AG08395 (cell line): ENCODE results near the gene NPY1R.

Experiments
- DNase-seq: peaks from one replicate; pipeline ENCODE4 v3.0.0; 2012; ENCODE audit warnings: mixed read lengths, low spot score

Gene NPY1R

DNA sequence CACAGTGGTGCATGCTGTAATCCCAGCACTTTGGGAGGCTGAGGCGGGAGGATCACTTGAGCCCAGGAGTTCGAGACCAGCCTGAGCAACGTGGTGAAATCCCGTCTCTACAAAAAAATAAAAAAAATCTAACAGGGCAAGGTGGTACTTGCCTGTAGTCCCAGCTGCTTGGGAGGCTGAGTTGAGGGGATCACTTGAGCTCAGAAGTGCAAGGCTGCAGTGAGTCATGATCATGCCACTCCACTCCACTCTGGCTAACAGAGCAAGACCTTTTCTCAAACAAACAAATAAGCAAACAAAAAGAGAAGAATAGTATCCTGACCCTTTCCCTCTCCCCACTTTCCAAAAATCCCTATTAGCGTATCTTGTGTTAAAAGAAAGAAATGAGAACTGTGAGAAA, 52.7 kb downstream of the NPY1R start:
- no peak for DNase-seq

DNA sequence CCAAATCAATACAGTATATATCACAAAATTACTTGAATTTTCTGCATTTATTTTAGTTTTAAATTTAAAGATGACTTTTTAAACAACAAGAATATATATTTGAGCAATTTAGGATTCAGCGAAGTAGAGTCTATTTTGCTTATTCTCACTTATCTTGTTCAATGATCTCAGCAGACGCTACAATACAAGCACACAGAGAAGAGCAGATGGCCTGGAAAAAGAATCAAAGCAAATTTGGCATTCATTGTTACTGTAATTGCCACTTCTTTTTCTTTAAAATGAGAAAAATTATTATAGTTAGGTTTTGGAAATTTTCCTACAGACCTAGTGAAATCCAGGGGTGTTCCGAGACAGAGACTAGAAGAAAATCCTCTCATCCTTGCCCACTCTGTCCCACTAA, 57.5 kb downstream of the NPY1R start:
- no peak for DNase-seq
